Measurements from ENCODE around the gene GADL1.

Gene GADL1

DNA sequence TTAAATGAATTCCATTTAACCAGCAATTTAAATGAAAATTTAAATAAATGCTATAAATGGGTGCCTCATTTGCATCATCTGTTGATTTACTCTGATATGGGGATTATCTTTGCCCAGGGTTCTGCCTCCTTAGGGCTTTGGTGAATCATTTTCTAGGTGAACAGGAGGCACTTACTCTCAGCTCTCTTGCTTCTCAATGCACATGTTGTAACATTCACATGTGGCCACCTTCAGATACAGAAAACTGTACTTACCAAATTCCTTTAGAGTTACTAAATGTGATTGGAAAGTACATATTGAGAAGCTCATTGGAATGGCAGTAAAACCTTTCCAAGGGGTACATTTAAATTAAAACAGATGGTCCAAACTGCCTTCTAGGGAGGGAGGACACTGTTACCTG is 20.8 kb downstream of the GADL1 start:
- no peak for DNase-seq

DNA sequence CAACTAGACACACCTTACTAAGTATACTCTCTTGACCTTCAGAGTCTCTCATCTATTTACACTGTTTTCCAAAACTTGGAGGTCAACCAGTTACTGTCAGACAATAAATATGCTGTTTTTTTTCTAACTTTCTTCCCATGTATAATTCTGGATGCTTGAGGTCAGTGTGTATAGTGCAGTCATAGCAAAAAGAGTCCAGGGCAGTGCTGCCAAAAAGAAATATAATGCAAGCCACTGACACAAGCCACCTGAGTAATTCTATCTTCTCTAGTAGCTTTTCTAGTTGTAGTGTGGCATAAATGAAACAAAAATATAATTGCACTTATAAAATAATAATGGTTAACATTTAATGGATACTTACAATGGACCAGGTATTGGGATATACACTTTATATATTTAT is 21.6 kb downstream of the GADL1 start:
- no peak for DNase-seq

DNA sequence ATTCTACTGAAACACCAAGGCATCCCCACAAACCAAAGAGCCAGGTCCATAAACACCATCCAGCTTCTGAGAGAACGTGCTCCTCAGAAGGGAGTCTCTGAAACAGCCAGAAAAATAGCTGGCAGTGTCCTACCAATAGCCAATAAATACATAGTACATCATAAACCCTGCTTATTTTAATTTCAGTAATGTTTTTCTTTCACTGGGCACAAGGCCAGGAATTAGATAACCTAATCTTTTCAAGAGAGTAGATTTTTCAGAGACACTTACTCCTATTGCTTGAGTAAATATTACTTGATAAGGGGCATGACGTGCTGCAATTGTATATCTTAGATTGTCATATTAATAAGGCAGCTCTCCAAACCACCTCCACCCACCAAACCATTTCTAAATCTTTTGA is 22.7 kb downstream of the GADL1 start:
- no peak for DNase-seq

DNA sequence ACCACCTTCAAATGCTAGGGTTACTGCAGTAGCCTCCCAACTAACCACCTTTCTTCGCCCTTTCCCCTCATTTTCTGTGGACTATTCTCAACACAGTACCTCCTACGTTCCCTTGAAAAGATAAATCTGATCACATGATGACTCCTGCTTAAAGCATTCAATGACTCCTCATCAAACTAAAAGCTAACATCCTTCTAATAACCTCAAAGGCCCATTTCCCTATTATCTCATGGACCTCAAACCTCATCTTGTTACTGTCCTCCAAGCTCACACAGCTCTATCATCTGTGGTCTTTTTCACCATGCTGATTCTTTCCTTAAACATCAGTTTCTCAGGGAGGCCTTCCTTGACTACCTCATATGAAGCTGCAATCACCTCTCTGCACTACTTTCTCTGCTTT is 29.6 kb downstream of the GADL1 start:
- no peak for DNase-seq

DNA sequence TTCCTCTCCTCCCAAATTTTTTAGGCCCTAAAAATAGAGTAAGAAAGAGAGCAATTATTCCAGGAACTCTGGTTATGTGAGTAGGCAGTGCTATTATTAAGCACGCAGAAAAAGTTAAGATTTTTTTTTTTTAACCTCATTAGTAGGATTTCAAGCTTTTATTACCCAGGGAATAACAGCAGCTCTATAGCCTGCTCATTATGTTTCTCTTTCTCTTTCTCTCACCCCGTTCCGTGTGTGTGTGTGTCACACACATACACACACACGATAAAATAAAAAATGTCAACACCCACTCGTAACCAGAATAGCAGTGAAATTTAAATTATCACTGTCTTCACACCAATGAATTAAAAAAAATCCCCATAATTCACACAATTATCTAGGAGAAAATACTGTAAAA is 30.3 kb downstream of the GADL1 start:
- no peak for DNase-seq

DNA sequence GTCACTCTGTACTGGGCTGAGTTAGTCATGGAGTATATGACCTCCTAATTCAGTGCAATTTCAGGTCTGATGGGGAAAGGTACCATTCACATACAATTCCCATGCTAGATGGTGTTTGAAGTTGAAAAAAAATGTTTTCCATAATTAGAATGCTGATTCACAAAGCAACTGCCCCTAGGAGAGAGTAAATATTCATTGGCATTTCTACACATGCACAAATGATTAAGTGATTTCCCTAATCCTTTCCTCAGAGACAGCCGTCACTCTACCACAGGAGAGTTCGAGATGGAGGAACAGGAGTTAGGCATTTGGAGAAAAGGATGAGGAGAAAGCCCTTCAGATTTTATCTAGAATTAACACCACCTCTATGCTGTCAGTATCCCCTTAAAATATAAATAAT is 32.5 kb downstream of the GADL1 start:
- DNase-seq = no peak

DNA sequence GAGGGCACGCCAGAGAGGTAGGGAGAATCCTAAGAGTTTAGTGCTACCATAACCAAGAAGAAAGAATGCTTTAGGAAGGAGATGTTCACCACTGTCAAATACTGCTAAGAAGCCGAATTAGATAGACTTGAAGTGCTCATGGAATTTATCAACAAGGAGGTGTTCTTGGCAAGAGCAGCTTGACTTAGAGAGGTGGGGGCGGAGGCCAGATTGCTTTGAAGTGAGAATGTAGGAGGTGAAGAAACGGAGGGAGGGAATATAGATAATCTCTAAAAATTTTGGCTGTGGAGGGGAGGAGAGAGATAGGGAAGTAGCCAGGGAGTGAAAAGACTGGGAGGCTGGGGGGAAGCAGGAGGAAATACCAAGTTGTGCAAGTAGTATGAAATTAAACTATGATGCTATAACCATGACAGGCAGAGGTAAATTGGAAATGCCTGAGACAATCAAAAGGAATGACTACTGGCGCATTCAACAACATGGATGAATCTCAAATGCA is 35.5 kb downstream of the GADL1 start:
- no peak for DNase-seq

DNA sequence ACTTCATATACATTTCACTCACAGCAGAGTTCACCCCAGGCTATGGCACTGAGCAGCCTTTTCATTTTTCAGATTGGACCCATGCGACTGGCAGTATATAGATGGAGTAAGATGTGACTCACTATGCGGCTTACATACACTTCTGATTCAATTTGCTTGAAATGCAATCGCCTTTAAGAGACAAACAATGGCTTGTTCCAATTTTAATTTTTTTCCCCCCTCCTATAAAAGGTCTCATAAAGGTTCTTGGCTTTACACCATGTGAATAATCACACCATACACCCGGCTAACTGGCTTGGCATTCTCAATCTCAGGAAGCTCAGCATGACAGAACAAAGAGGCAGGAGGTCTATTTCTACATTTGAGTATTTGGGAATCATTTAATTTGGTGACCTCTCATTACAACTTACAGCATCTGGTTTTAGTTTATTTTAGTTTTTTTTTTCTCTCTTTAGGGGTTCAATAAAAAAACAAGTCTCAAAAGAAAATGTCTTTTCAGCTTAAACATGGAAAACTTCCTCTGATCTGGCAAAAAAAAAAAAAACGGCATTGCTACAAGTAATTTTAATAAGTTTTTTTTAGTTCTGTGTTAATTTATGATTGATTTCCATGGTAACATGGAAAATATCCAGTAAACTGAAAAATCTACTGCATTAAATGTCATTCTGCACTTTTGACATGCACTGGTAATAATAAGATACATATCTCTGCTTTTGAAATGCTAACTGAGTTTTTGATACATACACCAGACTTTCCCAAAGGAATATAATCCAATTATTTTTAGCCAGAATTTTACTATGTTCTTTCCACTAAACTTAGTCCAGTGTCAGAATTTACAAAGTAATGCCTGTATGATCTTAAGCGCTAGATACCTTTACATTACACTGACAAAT is 38.8 kb downstream of the GADL1 start:
- DNase-seq = no peak

DNA sequence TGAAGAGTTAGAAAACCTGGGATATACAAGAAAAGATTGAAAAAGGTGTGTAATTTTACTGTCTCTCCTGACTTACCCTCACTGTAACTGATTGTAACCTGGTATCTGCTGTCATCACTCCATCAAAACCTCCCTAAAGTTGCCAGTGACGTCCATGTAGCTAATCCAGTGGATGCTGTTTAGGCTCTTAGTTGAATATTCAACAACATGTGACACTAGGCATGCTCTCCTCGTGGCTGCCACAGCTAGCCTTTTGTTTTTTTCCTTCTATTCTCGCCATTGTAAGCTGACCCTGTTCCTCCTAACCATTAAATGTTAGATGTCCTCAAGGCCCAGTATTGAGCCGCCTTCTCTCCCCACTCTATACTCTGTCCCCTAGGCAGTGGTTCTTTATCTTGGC is 41.6 kb downstream of the GADL1 start:
- DNase-seq = no peak

DNA sequence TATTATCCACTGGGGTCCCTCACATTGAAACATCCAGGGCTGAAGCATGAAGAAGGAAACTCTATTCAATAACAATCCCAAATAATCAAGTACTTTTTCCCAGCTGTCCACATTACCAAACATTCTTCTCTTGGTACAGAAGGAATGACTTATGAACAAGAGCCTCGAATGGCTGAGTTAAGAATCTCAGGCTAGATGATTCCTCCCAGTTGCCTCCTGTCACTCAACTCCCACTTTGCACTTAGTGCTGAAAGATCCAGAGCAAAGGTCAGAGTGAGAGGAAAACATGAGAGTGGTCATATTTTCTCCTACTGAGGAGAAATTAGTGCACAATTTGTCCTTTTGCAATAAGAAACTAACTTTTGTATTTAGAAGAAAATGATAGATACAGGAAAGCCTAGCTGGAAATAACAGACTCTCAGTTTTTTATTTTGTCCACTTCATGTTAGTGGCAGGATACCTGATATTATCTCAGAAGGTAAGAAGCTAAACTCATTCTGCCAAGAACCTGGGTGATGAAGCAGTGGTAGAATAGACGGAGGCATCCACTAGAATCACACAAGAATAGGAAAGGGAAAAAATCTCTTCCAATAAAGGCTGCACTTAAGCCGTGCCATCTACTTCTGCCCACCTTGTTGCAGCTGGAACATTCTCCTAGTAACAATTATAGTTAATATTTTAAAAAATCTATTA is 46.2 kb downstream of the GADL1 start:
- no peak for DNase-seq

DNA sequence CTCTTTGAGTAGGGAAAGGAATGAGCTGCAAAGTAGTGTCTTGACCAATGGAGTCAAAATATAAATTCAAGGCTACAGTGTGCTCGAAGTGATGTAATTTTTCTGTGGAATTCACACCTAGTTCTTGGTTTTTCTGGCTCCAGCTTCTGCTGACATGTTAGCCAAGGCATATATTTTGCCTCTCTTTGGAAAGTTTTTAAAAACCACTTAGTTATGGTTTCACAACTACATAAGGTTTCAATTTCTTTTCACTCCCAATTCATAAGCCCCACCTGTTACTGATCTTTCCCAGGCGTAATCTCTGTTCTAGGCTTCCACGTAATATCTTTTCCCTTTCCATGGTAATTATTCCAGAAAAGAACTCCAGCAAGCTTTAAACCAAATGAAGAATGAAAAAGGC is 46.9 kb downstream of the GADL1 start:
- no peak for DNase-seq

DNA sequence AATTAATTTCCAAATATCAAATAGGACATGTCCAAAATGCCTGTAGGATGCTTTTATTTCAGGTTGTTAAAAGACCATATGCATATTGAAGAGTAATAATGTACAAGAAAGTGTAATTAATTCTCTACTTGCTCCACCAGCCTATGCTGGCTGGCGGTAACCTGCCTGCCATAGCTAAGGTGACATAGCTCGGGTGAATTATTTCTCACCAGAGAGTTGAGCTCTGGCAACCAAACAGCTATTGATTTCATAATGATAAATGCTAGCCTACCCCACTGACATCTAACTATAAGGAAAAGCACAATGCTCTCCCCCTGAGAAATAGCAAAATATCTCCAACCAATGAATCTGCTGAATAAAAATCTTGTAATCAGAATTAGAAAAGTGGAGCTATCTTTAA is 48.9 kb downstream of the GADL1 start:
- DNase-seq = no peak

DNA sequence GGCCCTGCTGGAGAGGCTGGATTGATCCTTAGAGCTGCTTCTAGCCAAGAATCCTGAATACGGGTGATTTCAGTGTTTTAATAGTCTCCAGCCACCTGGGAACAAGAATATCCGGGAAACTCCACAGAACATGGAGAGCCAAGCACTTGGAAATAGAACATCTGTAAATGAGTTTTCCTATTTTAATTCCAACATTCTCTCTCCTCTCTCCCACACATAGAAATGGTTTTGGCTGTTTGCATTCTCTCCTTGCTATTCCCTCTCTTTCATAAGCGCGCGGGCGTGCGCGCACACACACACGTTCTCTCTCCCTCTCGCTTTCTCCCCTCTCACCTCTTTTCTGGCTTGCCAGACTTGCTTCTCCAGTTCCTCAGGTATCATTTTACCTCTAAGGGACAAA is 50.6 kb downstream of the GADL1 start:
- DNase-seq = no peak

DNA sequence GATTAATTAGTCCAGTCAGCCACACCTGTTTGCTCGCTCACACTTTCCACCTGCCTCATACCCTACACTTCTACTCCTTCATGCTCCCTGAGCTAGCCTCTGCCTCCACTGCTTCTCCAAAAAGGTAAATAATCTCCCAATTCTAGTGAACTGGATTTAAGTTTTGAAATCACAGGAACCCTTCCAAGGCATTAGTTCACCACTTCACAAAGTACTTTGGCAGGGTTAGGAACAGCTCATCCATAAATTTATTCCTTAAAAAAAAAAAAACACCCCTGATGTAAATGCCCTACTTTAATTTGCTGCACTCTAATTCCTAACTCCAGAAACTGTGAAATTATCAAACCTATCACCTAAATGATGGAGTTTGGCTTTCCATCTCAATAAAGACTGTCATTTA is 58.3 kb downstream of the GADL1 start:
- DNase-seq = no peak

DNA sequence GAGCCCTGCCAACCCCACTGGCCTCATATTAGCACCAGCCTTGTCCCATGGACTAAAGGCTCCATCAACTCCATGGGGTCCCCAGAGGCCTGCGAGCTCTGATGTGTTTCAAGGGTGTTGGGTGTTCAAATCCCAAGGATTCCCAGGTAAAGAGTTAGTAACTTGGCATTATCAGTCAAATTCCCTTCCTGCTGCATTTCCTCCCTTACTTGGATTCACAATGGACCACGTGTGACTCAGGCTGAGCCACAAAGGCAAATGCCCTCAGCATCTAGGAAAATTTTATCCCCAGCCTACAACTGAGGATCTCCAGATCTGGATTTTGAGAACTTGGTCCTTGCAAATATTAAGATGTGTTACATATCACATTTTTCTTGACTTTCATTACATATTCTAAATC is 58.8 kb downstream of the GADL1 start:
- DNase-seq = no peak

DNA sequence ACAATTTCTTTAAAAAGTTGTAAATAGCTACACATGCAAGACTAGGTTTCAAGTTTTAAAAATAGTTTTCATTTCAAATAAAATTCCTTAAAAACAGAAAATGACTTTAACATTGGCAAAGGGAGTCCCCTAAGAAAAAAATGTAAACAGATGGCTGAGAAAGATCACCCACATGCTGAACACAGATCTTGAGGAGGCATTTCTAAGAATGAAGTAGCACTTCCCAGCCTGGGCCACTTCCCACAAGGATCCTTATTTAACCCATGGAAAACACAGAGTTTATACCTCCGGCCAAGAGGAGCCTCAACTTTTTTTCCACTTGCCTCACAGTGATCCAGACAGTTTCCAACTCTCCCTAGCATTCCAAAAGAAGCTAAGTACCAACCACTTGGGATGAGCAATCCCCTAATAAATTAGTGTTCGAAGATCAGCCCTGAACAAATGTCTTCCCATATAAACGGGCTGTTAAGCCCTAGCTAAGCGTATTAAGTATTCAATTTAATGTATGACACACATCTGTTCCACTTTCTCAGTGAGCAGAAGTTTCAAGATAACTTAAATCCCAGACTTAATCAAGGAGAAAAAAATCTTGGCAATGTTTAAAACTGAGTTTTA is 61.4 kb downstream of the GADL1 start:
- no peak for DNase-seq

DNA sequence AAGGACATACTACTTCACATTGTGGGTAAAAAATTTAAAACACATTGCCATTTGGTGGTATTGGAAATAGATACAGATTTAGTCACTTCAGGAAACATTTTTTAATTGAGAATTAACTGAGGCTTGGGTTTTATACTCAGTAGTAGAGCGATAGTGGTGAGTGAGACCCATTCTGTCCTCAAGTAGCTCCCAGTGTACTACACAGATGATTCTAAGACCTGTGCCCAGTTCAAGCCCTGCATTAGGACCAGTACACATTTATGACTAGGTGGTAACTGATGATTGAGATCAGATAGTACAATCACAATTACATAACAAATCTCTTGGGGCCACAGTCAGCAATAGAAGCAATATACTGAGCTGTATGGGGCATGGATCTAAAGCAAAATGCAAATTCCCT is 67.4 kb downstream of the GADL1 start:
- DNase-seq = no peak

DNA sequence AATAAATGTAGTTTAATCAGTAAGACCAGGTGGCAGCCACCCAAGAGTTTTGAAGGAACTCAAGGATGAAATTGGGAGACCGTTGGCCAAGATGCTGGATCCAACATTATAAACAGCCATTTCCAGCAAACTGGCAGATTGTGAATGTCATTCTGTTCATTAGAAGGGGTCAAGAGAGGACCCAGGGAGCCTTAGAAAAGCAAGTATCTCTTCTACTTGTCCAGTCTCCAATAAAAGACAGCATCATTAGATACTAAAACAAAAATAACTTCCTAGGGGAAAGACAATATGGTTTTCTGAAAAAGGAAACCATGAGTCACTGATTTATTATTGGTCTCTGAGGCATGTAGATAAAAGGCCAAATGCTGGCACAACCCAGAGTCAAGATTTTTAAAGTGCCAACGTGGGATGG is 67.9 kb downstream of the GADL1 start:
- DNase-seq = no peak

DNA sequence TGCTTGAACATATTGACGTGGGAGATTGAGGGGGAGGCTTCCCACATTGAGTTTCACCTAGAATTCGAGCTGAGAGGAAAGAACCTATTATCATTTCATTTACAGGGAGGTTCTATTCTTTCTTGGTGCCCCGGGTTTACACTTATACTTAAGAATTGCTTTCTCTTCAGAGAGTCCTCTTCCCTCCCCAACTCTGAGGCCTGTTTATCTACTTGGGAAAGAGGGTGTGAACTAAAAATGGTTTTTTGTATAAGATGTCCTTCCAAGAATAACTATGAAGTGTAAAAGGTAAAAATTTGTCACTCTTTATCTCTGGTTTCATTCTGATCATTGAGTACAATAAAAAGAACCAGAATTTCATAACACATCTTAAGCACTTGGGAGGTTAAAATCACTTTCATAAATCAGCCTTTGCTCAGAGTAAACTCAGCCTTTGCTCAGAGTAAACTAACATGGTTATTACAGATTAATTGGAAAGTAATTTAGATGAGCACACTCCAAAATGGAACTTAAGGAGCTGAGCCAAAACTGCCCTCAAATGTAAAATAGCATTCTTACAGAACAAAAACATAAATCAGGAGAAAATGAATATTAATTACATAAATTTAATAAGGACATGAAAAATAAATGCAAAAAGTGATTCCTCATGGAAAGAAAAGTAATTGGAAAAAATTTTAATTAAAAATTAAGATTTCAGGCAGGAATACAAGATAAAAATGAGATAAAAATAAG is 75.2 kb downstream of the GADL1 start:
- DNase-seq = no peak

DNA sequence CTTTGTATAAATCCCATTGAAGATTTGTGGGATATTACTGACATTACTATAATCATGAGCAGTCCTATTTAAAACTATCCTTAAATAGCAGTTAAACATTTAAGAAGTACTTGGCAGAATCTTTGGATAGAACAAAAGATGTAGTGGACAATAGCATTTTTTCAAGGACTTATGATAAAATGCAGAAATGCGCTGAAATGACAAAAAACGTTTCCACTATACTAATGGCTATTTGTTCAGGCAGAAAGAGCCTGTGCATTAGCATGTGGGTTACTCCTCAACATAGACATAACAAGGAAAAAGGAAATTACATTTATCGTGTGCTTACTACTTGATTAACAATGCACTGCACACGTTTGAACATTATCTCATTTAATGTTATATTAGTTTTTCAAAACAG is 80.7 kb downstream of the GADL1 start:
- DNase-seq = no peak

DNA sequence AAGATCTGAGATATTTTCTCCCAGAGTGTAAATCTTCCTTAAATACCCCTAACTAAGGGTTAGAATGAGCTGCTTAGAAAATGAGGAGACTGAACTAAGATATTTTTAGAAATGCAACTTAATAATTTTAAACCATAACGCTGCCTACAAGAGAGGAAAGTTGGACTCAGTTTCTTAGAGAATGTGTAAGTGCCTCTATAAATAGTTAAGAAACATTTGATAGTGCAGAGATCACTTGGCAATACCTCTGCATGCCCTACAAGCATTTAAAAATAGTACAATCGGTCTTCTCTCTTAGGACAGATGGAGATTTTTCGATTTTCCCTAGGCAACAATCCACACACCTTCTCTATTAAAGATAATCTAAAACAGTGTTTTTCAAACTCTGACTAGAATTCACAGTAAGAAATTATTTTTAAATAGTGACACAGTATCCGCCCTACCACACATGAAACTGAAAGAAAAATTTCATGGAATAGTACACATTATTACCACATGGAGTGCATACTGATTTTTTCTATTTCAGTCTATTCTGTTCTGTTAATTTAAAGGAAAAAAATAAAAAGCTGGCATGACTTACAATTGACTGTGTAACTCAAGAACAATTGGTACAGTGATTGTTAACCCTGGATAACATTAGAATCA is 83.2 kb downstream of the GADL1 start:
- DNase-seq = no peak

DNA sequence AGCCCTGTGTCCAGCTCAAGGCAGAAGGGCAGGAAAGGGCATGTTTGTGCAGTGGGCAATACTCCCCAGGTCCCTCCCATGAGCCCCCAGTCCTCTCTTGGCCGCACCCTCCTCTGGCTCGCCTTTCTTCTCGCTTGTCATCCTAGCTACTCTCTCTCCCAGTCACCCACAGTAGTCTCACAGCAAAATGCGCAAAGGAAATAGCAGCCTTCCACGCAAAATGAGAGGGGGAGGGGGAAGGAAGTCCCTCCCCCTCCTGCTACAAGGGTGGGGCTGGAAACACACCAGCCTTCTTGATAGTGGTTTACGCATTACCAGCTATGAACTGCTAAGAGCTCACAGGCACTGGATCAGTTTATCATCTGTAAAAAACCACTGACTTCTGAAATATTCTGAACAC is 83.8 kb downstream of the GADL1 start:
- DNase-seq = no peak

DNA sequence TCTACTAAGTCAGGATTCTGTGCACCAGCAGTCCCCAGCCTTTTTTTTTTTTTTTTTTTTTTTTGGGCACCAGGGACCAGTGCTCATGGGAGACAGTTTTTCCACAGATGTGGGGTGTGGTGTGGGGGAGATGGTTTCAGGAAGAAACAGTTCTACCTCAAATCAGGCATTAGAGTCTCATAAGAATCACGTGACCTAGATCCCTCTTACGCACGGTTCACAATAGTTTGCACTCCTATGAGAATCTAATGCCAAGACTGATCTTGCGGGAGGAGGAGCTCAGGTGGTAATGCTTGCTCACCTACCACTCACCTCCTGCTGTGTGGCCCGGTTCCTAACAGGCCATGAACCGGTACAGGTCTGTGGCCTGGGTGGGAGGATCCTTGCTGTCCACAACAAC is 88.8 kb downstream of the GADL1 start:
- no peak for DNase-seq
